Anterior cingulate cortex (tissue), 58 donors: ENCODE results near the gene ASXL3.

Experiments
- DNase-seq, 58 donors: peaks; one replicate each; lab custom pipeline; 2025; lab: John Stamatoyannopoulos, UW

The ASXL3 gene

GRCh38 chr18:33577685-33578517 is at the start of gene ASXL3:
TSS of gene ASXL3 (plus strand) at chr18:33578219. CDS start at chr18:33578632, 413 bp downstream.
- peak in 47 of 58 donors; percentile 12 to 78 (median 57) for DNase-seq

- DNase-seq, result no peak
Observed at GRCh38 chr18:33532978-33533377, 45.0 kb upstream of the ASXL3 start.

- DNase-seq, result no peak
Observed at GRCh38 chr18:33536904-33537303, 41.1 kb upstream of the ASXL3 start.

- no peak for DNase-seq
Observed at GRCh38 chr18:33538418-33539042, 39.5 kb upstream of the ASXL3 start.

GRCh38 chr18:33540392-33540791 is 37.6 kb upstream of the ASXL3 start:
- DNase-seq, result no peak

GRCh38 chr18:33541316-33541715 is 36.7 kb upstream of the ASXL3 start:
- DNase-seq, result no peak

GRCh38 chr18:33556846-33557245 is 21.2 kb upstream of the ASXL3 start:
- DNase-seq, result no peak

- no peak for DNase-seq
Observed at GRCh38 chr18:33557706-33558105, 20.3 kb upstream of the ASXL3 start.

GRCh38 chr18:33558529-33558928 is 19.5 kb upstream of the ASXL3 start:
- DNase-seq, result no peak

GRCh38 chr18:33560686-33561370 is 17.2 kb upstream of the ASXL3 start:
- DNase-seq, result no peak

GRCh38 chr18:33562741-33563140 is 15.3 kb upstream of the ASXL3 start:
- no peak for DNase-seq

- DNase-seq, result no peak
Observed at GRCh38 chr18:33567705-33568104, 10.3 kb upstream of the ASXL3 start.

GRCh38 chr18:33571998-33572787 is 5.8 kb upstream of the ASXL3 start:
- DNase-seq, result no peak

- DNase-seq, result no peak
Observed at GRCh38 chr18:33573193-33573592, 4.8 kb upstream of the ASXL3 start.

- no peak for DNase-seq
Observed at GRCh38 chr18:33575451-33575850, 2.6 kb upstream of the ASXL3 start.

- no peak for DNase-seq
Observed at GRCh38 chr18:33576999-33577646, 896 bp upstream of the ASXL3 start.

GRCh38 chr18:33578518-33579348 is 714 bp downstream of the ASXL3 start:
- DNase-seq, result peak in 43 of 58 donors; percentile 17 to 74 (median 49)

GRCh38 chr18:33579349-33580215 is 1.6 kb downstream of the ASXL3 start:
- DNase-seq, result peak in 3 of 58 donors; percentile 17 to 30 (median 24)
